ENCODE data around the gene TCF23. TPM values are rescaled to one million over a fixed set of nuclear protein-coding genes. Genes with fewer than 3 reads are reported as not detected.

TCF23 gene
- total and polyA plus RNA-seq, 2 of the 4 experiments (the other 2 are of a cell fraction): not detected

DNA sequence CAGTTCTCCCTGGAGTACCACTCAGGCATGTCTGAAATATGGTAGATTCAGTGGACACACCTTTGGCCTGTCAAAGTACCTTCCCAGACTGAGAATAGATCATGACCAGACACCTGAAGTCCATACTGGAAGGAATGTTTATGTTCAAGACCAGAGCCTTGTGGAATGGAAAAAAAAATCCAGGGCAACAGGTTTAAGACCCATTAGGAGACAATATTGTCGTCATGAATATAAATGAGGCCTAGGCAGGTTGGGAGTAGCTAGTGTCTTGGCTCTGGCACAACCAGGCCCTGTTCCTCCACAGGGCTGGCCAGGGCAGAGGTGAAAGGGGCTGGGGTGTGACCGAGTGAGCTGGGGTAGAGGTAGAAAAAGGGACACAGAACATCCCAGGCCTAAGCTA, 49.8 kb downstream of the TCF23 start:
- Histone ChIP-seq H3K56ac (ENCODE audit: extremely low read depth, insufficient read depth, low read length) (no peak overlapping the region), H2AK9ac (replicated peaks; ENCODE audit: low read depth, low read length, poor library complexity) (no peak overlapping the region), H3K4me2 (ENCODE audit: low read depth, low read length) (no peak overlapping the region), H3K9me1 (ENCODE audit: insufficient read depth, low read length) (no peaks in the 10 kb centered on the region; the same call in 1 of the 2 replicates), H4K20me1 (ENCODE audit: insufficient read depth, low read length) (no peaks in the 10 kb centered on the region; the same call in 1 of the 2 replicates), H2BK20ac (ENCODE audit: low read depth, low read length) (no peak overlapping the region), H3K27me3 (ENCODE audit: control insufficient read depth, insufficient read depth, low read length) (no peaks in the 10 kb centered on the region; the same call in 1 of the 2 replicates), H2AK5ac (ENCODE audit: low read depth, low read length) (no peak overlapping the region), H4K5ac (ENCODE audit: low read depth, low read length) (no peak overlapping the region), H3K18ac (ENCODE audit: low read depth, low read length) (no peak overlapping the region), H3K9me3 (ENCODE audit: control insufficient read depth, insufficient read depth, low read length) (no peaks in the 10 kb centered on the region), H4K91ac (ENCODE audit: insufficient read depth, low read depth, low read length) (no peak overlapping the region), H3K36me3 (ENCODE audit: control insufficient read depth, insufficient read depth, low read length) (peaks cover 24% of the 10 kb centered on the region), H2BK15ac (ENCODE audit: low read depth, low read length) (no peak overlapping the region), H3K79me1 (ENCODE audit: low read depth in 1 of 2, low read length in 2 of 2) (no peaks in the 10 kb centered on the region), H3K4ac (ENCODE audit: low read depth, low read length) (no peak overlapping the region), H4K8ac (ENCODE audit: low read depth in 2 of 2, low read length in 2 of 2) (no peak overlapping the region), H2BK5ac (ENCODE audit: low read depth, low read length, poor library complexity, severe bottlenecking) (no peak overlapping the region), H2BK120ac (ENCODE audit: low read depth, low read length) (no peak overlapping the region), H3K4me3 (ENCODE audit: insufficient read depth, low read depth, low read length) (no peak overlapping the region), H3K9ac (ENCODE audit: low read depth, low read length) (no peak overlapping the region), H2AFZ (replicated peaks; ENCODE audit: low read length, poor library complexity) (no peak overlapping the region), H3K23ac (ENCODE audit: low read depth, low read length) (no peak overlapping the region), H3K4me1 (ENCODE audit: control insufficient read depth, insufficient read depth, low read length) (no peaks in the 10 kb centered on the region), H3K14ac (replicated peaks; ENCODE audit: low read depth, low read length) (no peak overlapping the region), H3K27ac (ENCODE audit: insufficient read depth, low read length) (no peak overlapping the region)
- in situ Hi-C loops (cut with MboI; ENCODE audit: low sequenced_read_pairs) (loop anchor here (5.0 kb wide), 1 partner anchor 96 kb away; no protein-coding TSS in a partner anchor), dilution Hi-C loops (cut with HindIII; ENCODE audit: low sequenced_read_pairs, unreplicated experiment) (no loop called here), intact Hi-C loops (cut with micrococcal nuclease) (no loop called here)
- DNase-seq (no peak), ATAC-seq (ENCODE audit: low read depth) (no peak)
- ChIA-PET CTCF (no interaction called here), POLR2A (ENCODE audit: unreplicated experiment) (no interaction called here)
- no TSS peak for BruUV-seq (replicated peaks)
- TF ChIP-seq, protein P1, sequence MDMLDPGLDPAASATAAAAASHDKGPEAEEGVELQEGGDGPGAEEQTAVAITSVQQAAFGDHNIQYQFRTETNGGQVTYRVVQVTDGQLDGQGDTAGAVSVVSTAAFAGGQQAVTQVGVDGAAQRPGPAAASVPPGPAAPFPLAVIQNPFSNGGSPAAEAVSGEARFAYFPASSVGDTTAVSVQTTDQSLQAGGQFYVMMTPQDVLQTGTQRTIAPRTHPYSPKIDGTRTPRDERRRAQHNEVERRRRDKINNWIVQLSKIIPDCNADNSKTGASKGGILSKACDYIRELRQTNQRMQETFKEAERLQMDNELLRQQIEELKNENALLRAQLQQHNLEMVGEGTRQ (IDR thresholded peaks at IDR 0.05; ENCODE audit: low read depth, low read length): no peak
- no peak for TF ChIP-seq NFE2L2 (IDR thresholded peaks at IDR 0.05; ENCODE audit: low read depth, low read length)
- TF ChIP-seq, protein P2, sequence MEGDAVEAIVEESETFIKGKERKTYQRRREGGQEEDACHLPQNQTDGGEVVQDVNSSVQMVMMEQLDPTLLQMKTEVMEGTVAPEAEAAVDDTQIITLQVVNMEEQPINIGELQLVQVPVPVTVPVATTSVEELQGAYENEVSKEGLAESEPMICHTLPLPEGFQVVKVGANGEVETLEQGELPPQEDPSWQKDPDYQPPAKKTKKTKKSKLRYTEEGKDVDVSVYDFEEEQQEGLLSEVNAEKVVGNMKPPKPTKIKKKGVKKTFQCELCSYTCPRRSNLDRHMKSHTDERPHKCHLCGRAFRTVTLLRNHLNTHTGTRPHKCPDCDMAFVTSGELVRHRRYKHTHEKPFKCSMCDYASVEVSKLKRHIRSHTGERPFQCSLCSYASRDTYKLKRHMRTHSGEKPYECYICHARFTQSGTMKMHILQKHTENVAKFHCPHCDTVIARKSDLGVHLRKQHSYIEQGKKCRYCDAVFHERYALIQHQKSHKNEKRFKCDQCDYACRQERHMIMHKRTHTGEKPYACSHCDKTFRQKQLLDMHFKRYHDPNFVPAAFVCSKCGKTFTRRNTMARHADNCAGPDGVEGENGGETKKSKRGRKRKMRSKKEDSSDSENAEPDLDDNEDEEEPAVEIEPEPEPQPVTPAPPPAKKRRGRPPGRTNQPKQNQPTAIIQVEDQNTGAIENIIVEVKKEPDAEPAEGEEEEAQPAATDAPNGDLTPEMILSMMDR (conservative IDR thresholded peaks at IDR 0.05; ENCODE audit: low read depth, low read length): no peak
- TF ChIP-seq POLR2A (IDR thresholded peaks at IDR 0.05; ENCODE audit: low read depth, low read length): no peak
- no peak for TF ChIP-seq RFX5 (IDR thresholded peaks at IDR 0.05; ENCODE audit: low read depth, low read length)
- TF ChIP-seq FOS (IDR thresholded peaks at IDR 0.05; ENCODE audit: low read depth, low read length): no peak
- no peak for TF ChIP-seq RCOR1 (IDR thresholded peaks at IDR 0.05; ENCODE audit: insufficient replicate concordance, low read length)
- no peak for TF ChIP-seq SMC3 (IDR thresholded peaks at IDR 0.05; ENCODE audit: low read depth, low read length)
- TF ChIP-seq MAZ (IDR thresholded peaks at IDR 0.05; ENCODE audit: borderline replicate concordance, low read depth, low read length): no peak
- TF ChIP-seq, protein P3, sequence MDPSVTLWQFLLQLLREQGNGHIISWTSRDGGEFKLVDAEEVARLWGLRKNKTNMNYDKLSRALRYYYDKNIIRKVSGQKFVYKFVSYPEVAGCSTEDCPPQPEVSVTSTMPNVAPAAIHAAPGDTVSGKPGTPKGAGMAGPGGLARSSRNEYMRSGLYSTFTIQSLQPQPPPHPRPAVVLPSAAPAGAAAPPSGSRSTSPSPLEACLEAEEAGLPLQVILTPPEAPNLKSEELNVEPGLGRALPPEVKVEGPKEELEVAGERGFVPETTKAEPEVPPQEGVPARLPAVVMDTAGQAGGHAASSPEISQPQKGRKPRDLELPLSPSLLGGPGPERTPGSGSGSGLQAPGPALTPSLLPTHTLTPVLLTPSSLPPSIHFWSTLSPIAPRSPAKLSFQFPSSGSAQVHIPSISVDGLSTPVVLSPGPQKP (IDR thresholded peaks at IDR 0.05; ENCODE audit: borderline replicate concordance, low read depth, low read length): no peak
- TF ChIP-seq MAFK (IDR thresholded peaks at IDR 0.05; ENCODE audit: low read depth, low read length): no peak
- no peak for TF ChIP-seq CEBPB (IDR thresholded peaks at IDR 0.05; ENCODE audit: low read depth, low read length)
- no peak for TF ChIP-seq RAD21 (IDR thresholded peaks at IDR 0.05; ENCODE audit: low read length)
- 83% methylated on average over 1 of the region's 2 CpGs; no CpG with 5 or more reads in 1 of the 2 experiments for WGBS, 2 experiments (ENCODE audit: extremely low coverage in 2 of 2, insufficient read length in 1 of 2)
